ENCODE data around the gene DNAJC3. TPM values are rescaled to one million over a fixed set of nuclear protein-coding genes. Genes with fewer than 3 reads are reported as not detected.
"Not testable (repeated sequence)": the region's sequence is repeated elsewhere in the genome, so short reads cannot be mapped to it uniquely, and the experiment has no call there.

DNAJC3 gene
- total RNA-seq, 1 experiment from 2014 or later, result 29.5 TPM

GRCh38 chr13:95667235-95667634 lies 9.7 kb upstream of the DNAJC3 start:
- not testable (repeated sequence) for DNase-seq (ENCODE audit: extremely low read depth, low read depth)

GRCh38 chr13:95671597-95671996 lies 5.3 kb upstream of the DNAJC3 start:
- no peak for DNase-seq (ENCODE audit: extremely low read depth, low read depth)

- DNase-seq (ENCODE audit: extremely low read depth, low read depth), result peak; percentile 5
Observed at GRCh38 chr13:95676105-95676761, 706 bp upstream of the DNAJC3 start.

GRCh38 chr13:95677564-95678266 lies 776 bp downstream of the DNAJC3 start:
- peak; percentile 3 for DNase-seq (ENCODE audit: extremely low read depth, low read depth)

GRCh38 chr13:95678967-95679366 lies 2.0 kb downstream of the DNAJC3 start:
- no peak for DNase-seq (ENCODE audit: extremely low read depth, low read depth)

GRCh38 chr13:95679722-95680121 lies 2.8 kb downstream of the DNAJC3 start:
- DNase-seq (ENCODE audit: extremely low read depth, low read depth), result no peak

GRCh38 chr13:95684418-95684817 lies 7.5 kb downstream of the DNAJC3 start:
- DNase-seq (ENCODE audit: extremely low read depth, low read depth), result no peak

GRCh38 chr13:95684960-95685359 lies 8.0 kb downstream of the DNAJC3 start:
- DNase-seq (ENCODE audit: extremely low read depth, low read depth), result not testable (repeated sequence)

- no peak for DNase-seq (ENCODE audit: extremely low read depth, low read depth)
Observed at GRCh38 chr13:95689582-95689926, 12.6 kb downstream of the DNAJC3 start.

- DNase-seq (ENCODE audit: extremely low read depth, low read depth), result not testable (repeated sequence)
Observed at GRCh38 chr13:95690986-95691385, 14.0 kb downstream of the DNAJC3 start.

GRCh38 chr13:95697052-95697680 lies 20.2 kb downstream of the DNAJC3 start:
- DNase-seq (ENCODE audit: extremely low read depth, low read depth), result no peak

GRCh38 chr13:95698047-95698749 lies 21.3 kb downstream of the DNAJC3 start:
- DNase-seq (ENCODE audit: extremely low read depth, low read depth), result no peak

- no peak for DNase-seq (ENCODE audit: extremely low read depth, low read depth)
Observed at GRCh38 chr13:95703576-95703975, 26.6 kb downstream of the DNAJC3 start.

GRCh38 chr13:95704510-95704909 lies 27.6 kb downstream of the DNAJC3 start:
- DNase-seq (ENCODE audit: extremely low read depth, low read depth), result no peak

GRCh38 chr13:95706356-95706755 lies 29.4 kb downstream of the DNAJC3 start:
- DNase-seq (ENCODE audit: extremely low read depth, low read depth), result no peak

GRCh38 chr13:95707035-95707434 lies 30.1 kb downstream of the DNAJC3 start:
- DNase-seq (ENCODE audit: extremely low read depth, low read depth), result no peak

- DNase-seq (ENCODE audit: extremely low read depth, low read depth), result no peak
Observed at GRCh38 chr13:95707442-95708390, 30.8 kb downstream of the DNAJC3 start.

GRCh38 chr13:95708391-95708774 lies 31.4 kb downstream of the DNAJC3 start:
- no peak for DNase-seq (ENCODE audit: extremely low read depth, low read depth)

GRCh38 chr13:95708811-95709500 lies 32.0 kb downstream of the DNAJC3 start:
- DNase-seq (ENCODE audit: extremely low read depth, low read depth), result no peak

- no peak for DNase-seq (ENCODE audit: extremely low read depth, low read depth)
Observed at GRCh38 chr13:95710313-95710712, 33.4 kb downstream of the DNAJC3 start.
